ENCODE measurements around the gene ABCG1.

GRCh38 chr21:42319376-42319775 is 100.4 kb downstream of the ABCG1 start:
- TF ChIP-seq RAD21 (conservative IDR thresholded peaks at IDR 0.05) (no peak), CTCF (IDR thresholded peaks at IDR 0.05; ENCODE audit: poor library complexity, severe bottlenecking) (no peak), POLR2AphosphoS5 (IDR thresholded peaks at IDR 0.05) (no peak), EZH2 (IDR thresholded peaks at IDR 0.05; ENCODE audit: borderline replicate concordance, insufficient read depth, low read length, poor library complexity, severe bottlenecking) (no peak), EP300 (conservative IDR thresholded peaks at IDR 0.05; ENCODE audit: poor library complexity, severe bottlenecking) (no peak), REST (IDR thresholded peaks at IDR 0.05; ENCODE audit: borderline replicate concordance) (no peak)
